ENCODE results near the gene SLC25A12.

The SLC25A12 gene

GRCh38 chr2:171889333-171889732 lies 4.7 kb downstream of the SLC25A12 start:
- DNase-seq (ENCODE audit: low read depth, low spot score) = peak; percentile 80

- DNase-seq (ENCODE audit: low read depth, low spot score) = no peak
Observed at GRCh38 chr2:171883275-171883893, 10.7 kb downstream of the SLC25A12 start.

GRCh38 chr2:171882089-171882769 lies 11.8 kb downstream of the SLC25A12 start:
- DNase-seq (ENCODE audit: low read depth, low spot score) = no peak

GRCh38 chr2:171880774-171881173 lies 13.3 kb downstream of the SLC25A12 start:
- no peak for DNase-seq (ENCODE audit: low read depth, low spot score)

- no peak for DNase-seq (ENCODE audit: low read depth, low spot score)
Observed at GRCh38 chr2:171879865-171880264, 14.2 kb downstream of the SLC25A12 start.

GRCh38 chr2:171878481-171878993 lies 15.5 kb downstream of the SLC25A12 start:
- peak; percentile 85 for DNase-seq (ENCODE audit: low read depth, low spot score)

GRCh38 chr2:171874963-171875362 lies 19.1 kb downstream of the SLC25A12 start:
- DNase-seq (ENCODE audit: low read depth, low spot score) = no peak

GRCh38 chr2:171874517-171874916 lies 19.5 kb downstream of the SLC25A12 start:
- DNase-seq (ENCODE audit: low read depth, low spot score) = no peak

GRCh38 chr2:171864357-171864985 lies 29.6 kb downstream of the SLC25A12 start:
- no peak for DNase-seq (ENCODE audit: low read depth, low spot score)

- no peak for DNase-seq (ENCODE audit: low read depth, low spot score)
Observed at GRCh38 chr2:171862501-171862900, 31.5 kb downstream of the SLC25A12 start.

- no peak for DNase-seq (ENCODE audit: low read depth, low spot score)
Observed at GRCh38 chr2:171858397-171858958, 35.6 kb downstream of the SLC25A12 start.

GRCh38 chr2:171855401-171855800 lies 38.6 kb downstream of the SLC25A12 start:
- peak; percentile 58 for DNase-seq (ENCODE audit: low read depth, low spot score)

GRCh38 chr2:171852366-171852888 lies 41.6 kb downstream of the SLC25A12 start:
- DNase-seq (ENCODE audit: low read depth, low spot score) = no peak

GRCh38 chr2:171847627-171848026 lies 46.4 kb downstream of the SLC25A12 start:
- DNase-seq (ENCODE audit: low read depth, low spot score) = no peak

GRCh38 chr2:171846894-171847293 lies 47.1 kb downstream of the SLC25A12 start:
- no peak for DNase-seq (ENCODE audit: low read depth, low spot score)

- DNase-seq (ENCODE audit: low read depth, low spot score) = no peak
Observed at GRCh38 chr2:171841996-171842395, 52.0 kb downstream of the SLC25A12 start.

- no peak for DNase-seq (ENCODE audit: low read depth, low spot score)
Observed at GRCh38 chr2:171837736-171838135, 56.3 kb downstream of the SLC25A12 start.

GRCh38 chr2:171836146-171836910 lies 57.7 kb downstream of the SLC25A12 start:
- no peak for DNase-seq (ENCODE audit: low read depth, low spot score)

GRCh38 chr2:171835386-171835785 lies 58.7 kb downstream of the SLC25A12 start:
- DNase-seq (ENCODE audit: low read depth, low spot score) = no peak

GRCh38 chr2:171834286-171834685 lies 59.8 kb downstream of the SLC25A12 start:
- no peak for DNase-seq (ENCODE audit: low read depth, low spot score)

- DNase-seq (ENCODE audit: low read depth, low spot score) = no peak
Observed at GRCh38 chr2:171832489-171832888, 61.6 kb downstream of the SLC25A12 start.

All from astrocyte of the hippocampus (primary cell).